Tibial artery (tissue), 4 donors: ENCODE measurements around the gene SCART1.

Experiments used
- DNase-seq, 2 donors: peaks; one replicate each; pipeline ENCODE4 v3.0.0-alpha.2; 2019
- H3K27ac ChIP-seq, 2 donors: fragments of 200-600 bp; sonication (generic) in 1 of 2; 1 replicate in 1 of 2; 2 replicates in 1 of 2; pipeline ENCODE4 v1.5.1; 2018 to 2019; ENCODE audit warnings: mild to moderate bottlenecking in 1 of 2
- H3K27me3 ChIP-seq, 2 donors: fragments of 200-600 bp; sonication (generic) in 1 of 2; one replicate each; pipeline versions ENCODE4 v1.5.1 to v1.6.0; 2016 to 2019
- H3K36me3 ChIP-seq, 3 donors: fragments of 200-600 bp; sonication (generic) in 2 of 3; one replicate each; pipeline ENCODE4 v1.5.1; 2016 to 2019; ENCODE audit warnings: mild to moderate bottlenecking in 2 of 3
- H3K4me1 ChIP-seq, 4 donors: fragments of 200-600 bp; sonication (generic) in 2 of 4; 1 replicate in 3 of 4; 2 replicates in 1 of 4; pipeline ENCODE4 v1.5.1; 2016 to 2019
- H3K4me3 ChIP-seq, 2 donors: fragments of 200-600 bp; sonication (generic) in 1 of 2; 1 replicate in 1 of 2; 2 replicates in 1 of 2; pipeline ENCODE4 v1.5.1; 2018 to 2019; ENCODE audit warnings: mild to moderate bottlenecking in 2 of 2
- H3K9me3 ChIP-seq, 3 donors: fragments of 200-600 bp; sonication (generic) in 1 of 3; one replicate each; pipeline ENCODE4 v1.5.1; 2016 to 2019
- intact Hi-C: fragments of 100-400 bp; cut with DNase I; formaldehyde crosslinking; loops from one replicate; pipeline ENCODE4 v1.15.0; 2023; ENCODE audit warnings: low total_unique reads
- TF ChIP-seq, protein P1 (sequence below), 2 experiments: fragments of 200-600 bp in 1 of 2; fragments of 450-650 bp in 1 of 2; IDR thresholded peaks; one replicate each; pipeline ENCODE4 v1.5.1; 2017 to 2019; ENCODE audit warnings: antibody characterized with exemption in 2 of 2, mild to moderate bottlenecking in 1 of 2, moderate library complexity in 1 of 2

The SCART1 gene

DNA sequence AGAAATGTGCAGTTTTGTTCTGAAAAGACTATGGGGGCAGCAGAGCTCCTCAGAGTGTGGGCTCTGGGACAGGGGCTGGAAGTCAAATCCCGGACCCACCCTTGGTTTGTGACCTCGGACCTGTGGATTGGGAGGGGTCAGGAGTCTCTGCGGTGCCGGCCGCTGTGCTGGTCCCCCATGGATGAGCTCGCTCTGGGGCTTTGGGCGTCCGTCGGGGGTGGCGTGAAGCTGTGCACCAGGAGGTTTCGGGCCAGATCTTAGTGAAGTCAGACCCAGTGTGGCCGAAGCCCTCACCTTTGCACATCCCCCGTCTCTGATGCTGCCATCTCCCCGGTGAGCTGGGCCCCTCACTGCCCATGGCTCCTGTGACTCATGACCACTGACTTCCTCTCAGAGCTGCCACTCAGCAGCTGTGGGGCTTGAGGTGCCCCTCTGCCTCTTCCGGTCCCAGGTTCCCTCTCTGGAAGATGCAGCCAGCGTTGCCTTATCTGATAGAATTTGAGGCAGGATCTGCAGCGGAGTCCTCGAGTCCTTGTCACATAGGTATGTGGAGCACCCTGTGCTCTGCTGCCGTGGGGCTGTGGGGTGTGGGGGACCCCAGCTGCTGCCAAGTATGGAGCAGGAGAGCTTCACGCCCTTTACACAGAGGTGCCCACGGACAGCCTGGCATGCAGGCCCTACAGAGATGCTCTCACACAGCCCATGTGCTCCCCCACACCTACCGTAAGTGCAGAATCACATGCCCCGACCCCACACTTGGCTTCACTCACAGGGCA lies 11.4 kb upstream of the SCART1 start:
- peak in 1 of 2 donors; percentile 48 for DNase-seq
- Histone ChIP-seq H3K4me1 (no peaks in the 10 kb centered on the region), H3K9me3 (peaks cover 3 to 20% (median 15%) of the 10 kb centered on the region in 3 donors), H3K4me3 (no peak overlapping the region), H3K27me3 (no peaks in the 10 kb centered on the region), H3K36me3 (peaks cover 0 to 12% (median 12%) of the 10 kb centered on the region in 3 donors), H3K27ac (no peak overlapping the region)
- TF ChIP-seq, protein P1, sequence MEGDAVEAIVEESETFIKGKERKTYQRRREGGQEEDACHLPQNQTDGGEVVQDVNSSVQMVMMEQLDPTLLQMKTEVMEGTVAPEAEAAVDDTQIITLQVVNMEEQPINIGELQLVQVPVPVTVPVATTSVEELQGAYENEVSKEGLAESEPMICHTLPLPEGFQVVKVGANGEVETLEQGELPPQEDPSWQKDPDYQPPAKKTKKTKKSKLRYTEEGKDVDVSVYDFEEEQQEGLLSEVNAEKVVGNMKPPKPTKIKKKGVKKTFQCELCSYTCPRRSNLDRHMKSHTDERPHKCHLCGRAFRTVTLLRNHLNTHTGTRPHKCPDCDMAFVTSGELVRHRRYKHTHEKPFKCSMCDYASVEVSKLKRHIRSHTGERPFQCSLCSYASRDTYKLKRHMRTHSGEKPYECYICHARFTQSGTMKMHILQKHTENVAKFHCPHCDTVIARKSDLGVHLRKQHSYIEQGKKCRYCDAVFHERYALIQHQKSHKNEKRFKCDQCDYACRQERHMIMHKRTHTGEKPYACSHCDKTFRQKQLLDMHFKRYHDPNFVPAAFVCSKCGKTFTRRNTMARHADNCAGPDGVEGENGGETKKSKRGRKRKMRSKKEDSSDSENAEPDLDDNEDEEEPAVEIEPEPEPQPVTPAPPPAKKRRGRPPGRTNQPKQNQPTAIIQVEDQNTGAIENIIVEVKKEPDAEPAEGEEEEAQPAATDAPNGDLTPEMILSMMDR (IDR thresholded peaks at IDR 0.05), result no peak
- intact Hi-C loops, result no loop called here

DNA sequence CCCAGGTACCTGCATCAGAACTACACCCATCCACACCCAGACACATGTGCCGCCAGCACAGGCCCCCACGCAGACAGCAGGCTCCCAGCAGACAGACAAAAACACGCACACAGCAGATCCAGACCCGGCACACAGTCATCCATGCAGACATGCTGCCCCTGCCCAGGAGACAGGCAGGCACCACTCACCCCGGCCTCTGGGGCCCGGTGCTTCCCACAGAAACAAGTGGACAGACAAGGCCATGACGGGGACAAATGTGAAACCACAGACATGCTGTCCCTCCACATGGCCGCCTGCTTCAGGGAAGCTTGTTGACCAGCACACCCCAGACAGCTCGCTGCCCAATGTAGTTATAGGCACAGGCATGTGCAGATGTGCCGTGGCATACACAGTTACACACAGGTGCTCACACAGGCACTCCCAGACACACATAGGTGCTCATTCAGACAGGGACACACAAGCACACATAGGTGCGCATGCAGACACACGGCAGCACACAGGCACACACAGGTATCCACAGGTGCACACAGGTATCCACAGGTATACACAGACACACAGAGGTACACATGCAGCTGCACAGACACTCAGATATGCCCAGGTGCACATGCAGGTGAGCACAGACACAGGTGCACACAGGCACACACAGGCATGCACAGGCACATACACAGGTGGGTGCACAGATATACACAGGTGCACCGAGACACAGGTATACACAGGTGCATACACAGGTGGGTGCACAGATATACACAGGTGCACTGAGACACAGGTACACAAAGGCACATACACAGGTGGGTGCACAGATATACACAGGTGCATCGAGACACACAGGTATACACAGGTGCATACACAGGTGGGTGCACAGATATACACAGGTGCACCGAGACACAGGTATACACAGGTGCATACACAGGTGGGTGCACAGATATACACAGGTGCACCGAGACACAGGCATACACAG lies 10.5 kb upstream of the SCART1 start:
- Histone ChIP-seq H3K27ac (no peak overlapping the region), H3K36me3 (peaks cover 4 to 12% (median 12%) of the 10 kb centered on the region in 3 donors), H3K9me3 (peaks cover 3 to 29% (median 17%) of the 10 kb centered on the region in 3 donors), H3K27me3 (no peaks in the 10 kb centered on the region), H3K4me1 (no peaks in the 10 kb centered on the region), H3K4me3 (no peak overlapping the region)
- intact Hi-C loops, result no loop called here
- DNase-seq, result peak in 1 of 2 donors; percentile 41
- TF ChIP-seq, protein P1 (IDR thresholded peaks at IDR 0.05), result no peak

DNA sequence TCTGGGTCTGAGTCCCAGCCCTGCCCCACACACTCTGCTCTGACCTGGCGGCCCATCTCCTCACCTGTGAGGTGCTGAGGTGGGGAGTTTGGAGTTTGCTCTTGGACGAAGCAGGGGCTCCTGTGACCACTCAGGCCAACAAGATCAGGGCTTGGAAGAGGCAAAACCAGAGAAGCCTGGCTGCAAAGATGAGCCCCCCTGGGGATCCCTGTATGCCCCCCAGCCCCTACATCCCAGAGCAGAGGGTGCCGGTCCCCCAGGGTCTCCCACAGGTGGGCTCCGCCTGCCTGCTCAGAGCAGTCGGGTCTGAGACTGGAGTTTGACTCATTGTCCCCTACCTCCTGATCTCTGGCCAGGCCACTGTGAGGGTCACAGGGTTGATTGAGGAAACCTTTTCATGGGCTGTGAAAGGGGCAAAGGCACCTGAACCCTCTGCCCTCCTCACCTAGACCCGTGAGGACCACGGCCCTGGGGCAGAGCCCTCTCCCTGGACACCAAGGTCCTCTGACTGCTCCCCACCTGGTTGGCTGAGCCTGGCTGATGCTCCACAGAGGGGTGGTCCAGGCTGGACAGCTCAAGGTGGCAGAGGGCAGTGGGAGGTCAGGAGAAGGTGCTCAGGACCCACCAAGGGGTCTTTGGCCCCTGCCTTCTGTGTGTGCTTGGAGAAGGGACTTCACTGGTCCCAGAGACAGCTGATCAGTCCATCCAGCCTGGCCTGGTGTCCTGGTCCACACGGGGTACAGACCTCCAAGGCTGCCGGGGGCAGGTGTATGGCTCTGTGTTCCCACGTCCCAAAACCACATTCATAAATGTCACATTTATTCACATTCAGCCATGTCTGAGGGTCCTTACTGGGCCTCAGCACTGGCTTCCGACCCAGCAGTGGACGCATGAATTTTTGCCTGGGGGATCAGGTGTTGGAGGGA lies 9.1 kb upstream of the SCART1 start:
- Histone ChIP-seq H3K27me3 (no peaks in the 10 kb centered on the region), H3K4me3 (no peak overlapping the region), H3K27ac (no peak overlapping the region), H3K36me3 (peaks cover 4 to 12% (median 12%) of the 10 kb centered on the region in 3 donors), H3K4me1 (no peaks in the 10 kb centered on the region), H3K9me3 (peaks cover 3 to 41% (median 29%) of the 10 kb centered on the region in 3 donors)
- TF ChIP-seq, protein P1 (IDR thresholded peaks at IDR 0.05), result no peak
- intact Hi-C loops, result no loop called here
- peak in 1 of 2 donors; percentile 46 for DNase-seq

DNA sequence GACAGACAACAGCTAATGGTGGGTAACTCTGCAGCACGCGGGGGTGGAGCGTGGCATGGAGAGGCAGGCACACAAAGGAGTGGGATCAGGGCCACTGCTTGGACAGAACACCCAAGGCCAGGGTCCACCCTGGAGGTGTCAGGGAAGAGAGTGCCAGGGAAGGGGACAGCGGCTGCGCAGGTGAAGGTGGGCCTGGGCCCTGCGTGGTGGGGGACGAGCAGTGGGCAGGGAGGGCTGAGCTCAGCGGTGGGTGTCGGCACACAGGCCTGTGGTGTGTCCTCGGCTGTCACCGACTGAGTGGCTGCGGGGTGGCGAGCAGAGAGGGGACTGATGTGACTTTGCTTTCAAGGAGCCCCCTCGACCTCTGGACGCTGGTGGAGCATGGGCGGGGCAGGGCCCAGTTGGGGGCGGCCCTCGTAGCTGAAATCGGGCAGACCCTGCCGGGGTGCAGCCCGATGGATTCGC lies 8.4 kb upstream of the SCART1 start:
- H3K36me3 ChIP-seq, result peaks cover 4 to 12% (median 12%) of the 10 kb centered on the region in 3 donors
- intact Hi-C loops, result no loop called here
- no peaks in the 10 kb centered on the region for H3K27me3 ChIP-seq
- TF ChIP-seq, protein P1 (IDR thresholded peaks at IDR 0.05), result no peak
- DNase-seq, result peak in 1 of 2 donors; percentile 52
- no peak overlapping the region for H3K27ac ChIP-seq
- no peaks in the 10 kb centered on the region for H3K4me1 ChIP-seq
- H3K4me3 ChIP-seq, result no peak overlapping the region
- peaks cover 3 to 41% (median 29%) of the 10 kb centered on the region in 3 donors for H3K9me3 ChIP-seq
